Hematopoietic multipotent progenitor cell treated with erythropoietin and hydrocortisone succinate and interleukin-3 and kit ligand, for 17 days (in vitro differentiated cells): ENCODE measurements around the gene PEX13.

ENCODE experiments used
- DNase-seq: peaks from one replicate; pipeline ENCODE4 v3.0.0-alpha.2; 2015; ENCODE audit warnings: low spot score

The PEX13 gene

GRCh38 chr2:61065714-61066709 is 48.5 kb downstream of the PEX13 start, which contains the start of gene SANBR:
Gene SANBR, plus strand, starts transcription at chr2:61065871. Its CDS starts 4,480 bp downstream, at chr2:61070351.
- DNase-seq: peak; percentile 85

- no peak for DNase-seq
These were observed 56.6 kb downstream of the PEX13 start for GRCh38 chr2:61074100-61074499.

GRCh38 chr2:61085883-61086282 is 68.4 kb downstream of the PEX13 start:
- no peak for DNase-seq

GRCh38 chr2:61089797-61090196 is 72.3 kb downstream of the PEX13 start:
- no peak for DNase-seq

- DNase-seq: no peak
These were observed 72.9 kb downstream of the PEX13 start for GRCh38 chr2:61090386-61090921.

- no peak for DNase-seq
These were observed 74.0 kb downstream of the PEX13 start for GRCh38 chr2:61091485-61091884.

- no peak for DNase-seq
These were observed 78.9 kb downstream of the PEX13 start for GRCh38 chr2:61096438-61096837.

GRCh38 chr2:61100801-61101200 is 83.3 kb downstream of the PEX13 start:
- no peak for DNase-seq
